Activated effector memory CD4-positive, alpha-beta T cell treated with anti-CD3 and anti-CD28 coated beads, Interleukin-2, amount 50 U/mL, for 16 hours (primary cell): ENCODE results near the gene IL4R.

Experiments
- DNase-seq: peaks from one replicate; pipeline ENCODE4 v3.0.0-alpha.2; 2020

IL4R gene

DNA sequence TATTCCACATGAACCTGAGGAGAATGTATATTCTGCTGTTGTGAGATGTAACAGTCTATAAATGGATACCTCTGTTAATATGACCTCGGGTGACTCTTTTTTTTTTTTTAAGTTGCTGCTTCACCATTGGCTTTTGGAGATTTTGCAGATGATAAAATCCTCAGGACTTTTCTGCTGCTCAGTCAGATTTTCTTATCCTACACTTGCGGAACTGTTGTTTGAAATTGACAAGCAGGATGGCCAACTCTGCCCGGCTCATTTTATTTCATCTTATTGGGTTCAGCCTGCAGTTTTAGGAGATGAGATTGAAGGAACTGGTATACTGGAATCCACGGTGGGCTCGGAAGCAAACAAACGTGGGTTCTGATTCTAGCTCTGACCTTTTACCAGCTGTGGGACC lies 19.3 kb downstream of the IL4R start:
- DNase-seq, result no peak

- no peak for DNase-seq
Observed at GRCh38 chr16:27333549-27333948, 19.8 kb downstream of the IL4R start.

DNA sequence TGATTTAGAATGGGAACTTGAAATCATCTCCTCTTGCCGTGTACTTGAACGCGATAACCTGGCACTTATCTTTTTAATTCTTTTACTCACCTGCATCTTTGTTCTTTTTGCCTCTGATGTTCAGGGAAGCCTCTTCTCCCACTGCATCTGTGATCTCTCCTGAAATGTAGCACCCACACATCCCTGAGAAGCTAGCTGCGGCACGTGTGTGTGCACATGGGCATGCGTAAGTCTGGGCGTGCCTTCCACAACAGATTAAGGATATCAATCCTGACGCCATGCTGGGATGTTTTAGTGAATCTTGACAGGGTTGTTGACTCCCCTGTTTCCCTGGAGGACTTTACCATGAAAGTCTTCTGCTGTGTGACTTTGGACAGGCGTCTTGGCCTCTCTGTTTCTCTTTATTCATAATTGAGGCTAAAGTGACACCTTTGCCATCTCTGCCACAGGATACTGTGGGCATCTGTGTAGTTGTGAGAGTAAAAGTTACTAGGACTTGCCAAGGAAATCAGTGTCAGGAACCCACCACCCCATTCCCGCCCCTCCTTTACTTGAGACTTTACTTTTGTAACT lies 20.5 kb downstream of the IL4R start:
- no peak for DNase-seq

DNA sequence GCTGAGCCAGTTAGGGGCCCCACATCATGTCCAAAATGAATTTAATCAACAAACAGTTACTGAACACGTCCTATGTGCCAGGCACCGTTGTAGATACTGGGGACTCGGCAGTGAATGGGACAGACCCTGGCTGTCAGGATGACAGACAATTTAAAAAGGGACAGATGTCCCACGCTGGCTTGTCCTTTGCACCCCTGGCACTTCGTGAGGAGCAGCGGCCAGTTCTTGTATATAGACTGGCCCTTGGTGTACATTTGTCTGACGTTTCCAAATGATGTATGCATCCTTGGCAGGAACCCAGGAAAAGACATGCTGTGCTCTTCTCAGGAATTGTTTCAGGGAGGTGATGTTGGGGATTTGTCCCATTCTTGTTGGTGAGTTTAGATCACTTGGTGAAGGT lies 21.1 kb downstream of the IL4R start:
- no peak for DNase-seq

DNA sequence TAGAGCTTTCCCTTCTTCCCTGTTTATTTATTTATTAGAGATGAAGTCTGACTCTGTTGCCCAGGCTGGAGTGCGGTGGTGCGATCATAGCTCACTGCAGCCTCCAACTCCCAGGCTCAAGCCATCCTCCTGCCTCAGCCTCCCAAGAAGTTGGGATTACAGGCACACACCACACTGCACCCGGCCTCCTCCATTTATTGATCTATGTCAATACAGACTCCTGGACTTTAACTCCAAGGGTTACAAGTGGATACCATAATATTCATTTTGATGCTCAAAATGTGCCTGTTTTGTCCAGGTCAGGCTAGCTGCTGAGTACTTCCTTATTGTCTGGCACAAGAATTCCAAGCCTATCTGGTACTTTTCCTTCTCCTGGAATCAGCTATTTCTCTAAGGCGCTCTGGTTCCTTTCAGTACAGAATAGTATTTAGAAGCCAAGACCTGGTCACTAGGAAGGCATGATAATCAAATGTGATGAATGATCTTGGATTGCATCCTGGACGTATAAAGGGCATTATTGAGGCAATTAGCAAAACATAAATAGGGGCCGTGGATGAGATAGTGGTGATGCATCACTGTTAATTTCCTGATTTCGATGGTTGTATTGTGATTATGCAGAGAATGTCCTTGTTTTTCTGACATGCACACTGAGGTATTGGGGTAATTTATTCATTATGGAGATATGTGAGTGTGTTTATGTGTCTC lies 21.7 kb downstream of the IL4R start:
- no peak for DNase-seq

- DNase-seq, result no peak
Observed at GRCh38 chr16:27337024-27337423, 23.2 kb downstream of the IL4R start.

- no peak for DNase-seq
Observed at GRCh38 chr16:27339180-27339579, 25.4 kb downstream of the IL4R start.

DNA sequence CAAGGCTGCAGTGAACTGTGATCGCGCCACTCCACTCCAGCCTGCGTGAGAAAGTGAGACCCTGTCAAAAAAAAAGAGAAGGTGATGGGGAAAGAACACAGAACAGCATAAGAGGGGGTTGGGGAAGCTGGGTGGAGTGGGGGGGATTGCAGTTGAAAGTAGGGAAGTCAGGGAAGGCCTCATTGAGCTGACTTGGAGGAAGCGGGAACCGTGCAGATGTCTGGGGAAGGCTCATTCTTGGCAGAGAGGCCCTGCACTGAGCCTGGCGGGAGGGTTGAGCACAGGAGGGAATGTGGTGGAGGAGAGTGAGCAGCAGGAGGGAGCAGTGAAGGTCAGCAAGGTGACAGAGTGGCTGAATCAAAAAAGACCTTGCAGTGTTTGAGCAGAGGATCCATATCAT lies 26.9 kb downstream of the IL4R start:
- DNase-seq, result no peak

GRCh38 chr16:27341549-27341948 lies 27.8 kb downstream of the IL4R start:
- DNase-seq, result no peak

- no peak for DNase-seq
Observed at GRCh38 chr16:27341971-27342370, 28.2 kb downstream of the IL4R start.

DNA sequence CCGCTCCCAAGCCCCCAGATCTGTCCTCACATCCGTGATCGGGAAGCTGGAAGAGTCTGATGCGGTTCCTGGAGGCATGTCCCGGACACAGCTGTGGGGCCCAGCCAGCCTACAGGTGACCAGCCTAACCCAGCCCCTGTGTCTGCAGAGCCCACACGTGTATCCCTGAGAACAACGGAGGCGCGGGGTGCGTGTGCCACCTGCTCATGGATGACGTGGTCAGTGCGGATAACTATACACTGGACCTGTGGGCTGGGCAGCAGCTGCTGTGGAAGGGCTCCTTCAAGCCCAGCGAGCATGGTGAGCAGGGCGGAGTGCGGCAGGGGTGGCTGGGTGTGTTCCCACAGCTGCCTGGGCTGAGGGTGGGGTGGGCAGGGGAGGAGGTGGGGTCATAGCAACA lies 30.9 kb downstream of the IL4R start:
- DNase-seq, result no peak

DNA sequence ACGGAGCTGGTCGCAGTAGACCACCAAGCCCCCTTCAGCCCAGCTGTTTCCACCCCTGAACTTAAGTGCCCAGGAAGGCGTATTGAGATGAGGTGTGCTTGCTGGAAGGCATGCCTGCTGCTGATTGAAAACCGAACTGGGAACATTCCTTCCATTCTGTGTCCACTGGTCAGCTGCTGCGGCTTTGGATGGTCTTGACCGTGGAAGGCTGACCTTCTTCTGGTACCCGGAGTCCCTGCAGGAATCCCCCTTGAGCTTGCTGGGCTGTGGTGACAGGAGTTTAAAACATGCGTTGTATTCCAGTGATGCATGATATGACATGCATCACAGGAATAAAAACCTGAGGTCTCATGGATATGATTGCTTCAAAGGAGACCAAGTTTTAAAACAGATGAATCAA lies 31.4 kb downstream of the IL4R start:
- DNase-seq, result no peak

DNA sequence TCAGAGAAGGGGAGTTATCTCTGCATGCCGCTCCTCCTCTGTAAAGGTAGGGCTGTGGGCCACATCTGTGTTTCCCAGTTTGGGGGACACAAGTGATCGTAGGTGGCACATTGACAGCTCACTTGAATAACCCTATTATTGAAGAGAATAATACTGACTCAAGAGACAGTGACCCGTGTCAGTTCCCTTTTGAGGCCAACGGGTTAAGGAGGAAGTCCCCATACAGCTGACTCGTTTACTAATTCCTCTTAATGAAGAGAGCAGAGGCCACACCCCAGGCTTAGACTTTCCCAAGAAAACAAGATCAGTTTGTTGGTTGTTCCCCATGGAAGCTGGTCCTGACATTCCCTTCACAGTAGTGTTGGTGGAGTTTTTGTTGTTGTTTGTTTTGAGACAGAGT lies 33.0 kb downstream of the IL4R start:
- DNase-seq, result no peak

GRCh38 chr16:27347930-27348685 lies 34.3 kb downstream of the IL4R start:
- DNase-seq, result no peak

GRCh38 chr16:27349276-27349675 lies 35.5 kb downstream of the IL4R start:
- DNase-seq, result no peak

- no peak for DNase-seq
Observed at GRCh38 chr16:27350006-27350405, 36.2 kb downstream of the IL4R start.

GRCh38 chr16:27351989-27352388 lies 38.2 kb downstream of the IL4R start:
- no peak for DNase-seq

GRCh38 chr16:27353853-27354252 lies 40.1 kb downstream of the IL4R start:
- DNase-seq, result no peak

- peak; percentile 81 for DNase-seq
Observed at GRCh38 chr16:27355610-27356009, 41.8 kb downstream of the IL4R start.

DNA sequence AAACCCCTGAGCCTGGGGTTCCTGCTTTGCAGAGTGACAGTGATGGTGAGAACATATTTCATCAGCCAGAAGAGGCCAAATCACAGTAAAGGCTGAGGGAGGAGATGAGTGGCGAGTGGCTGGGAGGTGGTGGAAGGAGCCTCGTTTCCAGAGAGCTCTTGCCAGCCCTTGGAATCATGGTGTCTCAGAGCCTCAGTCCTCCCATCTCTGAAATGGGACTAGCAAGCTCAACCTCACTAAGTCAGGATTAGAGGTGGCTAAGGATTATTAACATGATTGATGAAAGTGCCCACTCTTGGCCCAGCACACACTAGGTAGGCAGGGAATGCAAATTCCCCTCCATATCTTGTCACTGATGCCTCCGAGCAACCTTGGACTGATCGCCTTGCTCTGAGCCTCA lies 43.0 kb downstream of the IL4R start:
- no peak for DNase-seq

DNA sequence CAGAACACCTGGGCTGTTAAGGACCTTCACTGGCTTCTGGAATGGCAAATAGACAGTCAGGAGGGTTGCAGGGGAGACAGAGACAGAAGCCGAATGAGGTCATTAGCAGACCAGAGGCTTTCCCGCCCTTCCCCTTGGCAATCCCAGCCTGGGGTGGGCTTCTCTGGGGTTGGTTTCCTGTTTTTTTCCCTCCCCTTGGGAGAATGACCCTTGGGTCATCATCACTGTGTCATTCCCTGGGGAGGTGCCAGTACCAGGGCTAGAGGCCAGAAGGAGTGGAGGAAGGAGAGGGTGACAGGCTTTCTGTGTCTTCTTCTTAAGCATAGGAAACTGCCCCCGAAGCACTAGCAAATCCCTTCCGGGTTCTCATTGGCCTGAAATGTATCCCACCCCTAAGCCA lies 45.3 kb downstream of the IL4R start:
- no peak for DNase-seq

GRCh38 chr16:27359615-27360014 lies 45.8 kb downstream of the IL4R start:
- no peak for DNase-seq

GRCh38 chr16:27361987-27362386 lies 48.2 kb downstream of the IL4R start:
- DNase-seq, result no peak

- no peak for DNase-seq
Observed at GRCh38 chr16:27362570-27363245, 48.9 kb downstream of the IL4R start.
